Measurements from ENCODE around the gene GRIK2.

GRIK2 gene

DNA sequence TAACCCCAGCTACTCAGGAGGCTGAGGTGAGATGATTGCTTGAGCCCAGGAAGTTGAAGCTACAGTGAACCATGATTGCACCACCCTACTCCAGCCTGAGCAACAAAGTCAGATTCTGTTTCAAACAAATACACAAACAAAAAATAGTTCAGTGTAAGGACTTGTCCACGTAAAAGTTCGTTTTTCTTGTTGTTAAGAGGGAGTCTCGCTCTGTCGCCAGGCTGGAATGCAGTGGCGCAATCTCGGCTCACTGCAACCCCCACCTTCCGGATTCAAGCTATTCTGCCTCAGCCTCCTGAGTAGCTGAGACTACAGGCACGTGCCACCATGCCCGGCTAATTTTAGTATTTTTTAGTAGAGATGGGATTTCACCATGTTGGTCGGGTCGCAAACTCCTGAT is 245.4 kb downstream of the GRIK2 start:
- peak; percentile 9 for DNase-seq

DNA sequence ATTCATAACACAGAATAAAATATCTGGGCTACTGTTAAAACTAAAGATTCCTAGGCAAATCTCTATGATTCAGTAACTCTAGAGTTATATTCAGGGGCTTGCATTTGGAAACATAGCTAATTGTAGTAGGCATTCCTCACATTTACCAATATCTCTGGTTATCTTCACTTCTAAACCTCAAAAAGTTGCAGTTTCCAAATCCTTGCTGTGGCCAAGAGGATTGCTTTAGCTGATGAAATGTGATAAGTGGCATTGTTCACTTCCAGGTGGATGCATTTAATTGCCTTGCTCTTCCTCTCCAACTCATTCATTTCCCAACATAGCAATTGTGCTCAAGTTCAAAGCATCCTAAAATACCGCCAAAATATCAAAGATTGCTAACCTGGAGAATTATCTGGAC is 246.6 kb downstream of the GRIK2 start:
- no peak for DNase-seq

GRCh38 chr6:101645770-101646169 is 252.3 kb downstream of the GRIK2 start:
- no peak for DNase-seq

DNA sequence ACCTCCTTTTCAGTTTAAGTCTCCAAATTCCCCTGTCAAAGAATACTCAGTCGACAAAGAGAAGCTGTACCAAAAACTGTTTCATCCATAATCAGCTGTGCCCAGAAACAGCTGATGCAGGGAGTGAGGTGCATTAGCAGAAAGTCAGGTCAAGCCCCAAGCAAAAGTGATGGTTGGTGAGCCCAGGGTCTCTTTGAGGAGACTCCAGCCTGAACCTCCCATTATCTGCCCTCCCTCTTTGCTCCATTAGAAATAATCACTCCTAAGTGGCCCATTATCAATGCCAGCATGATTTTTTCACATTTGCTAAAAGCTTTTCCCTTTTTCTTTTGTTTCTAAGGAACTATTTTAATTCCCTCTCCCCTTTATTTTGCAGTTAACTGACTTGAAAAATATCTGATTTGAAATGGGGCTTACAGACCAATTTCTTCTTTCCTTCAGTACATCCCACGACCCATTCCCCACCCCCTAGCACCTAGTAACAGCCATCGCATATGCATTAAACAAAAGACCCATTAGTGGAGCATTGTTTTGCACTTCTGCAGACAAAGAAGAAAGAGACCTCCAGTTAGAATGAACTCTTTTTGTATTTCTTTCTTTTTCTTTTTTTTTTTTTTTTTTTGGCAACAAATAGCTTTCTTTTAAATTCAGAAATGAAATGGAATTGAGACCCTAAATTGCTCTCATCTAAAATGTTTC is 257.0 kb downstream of the GRIK2 start:
- no peak for DNase-seq

DNA sequence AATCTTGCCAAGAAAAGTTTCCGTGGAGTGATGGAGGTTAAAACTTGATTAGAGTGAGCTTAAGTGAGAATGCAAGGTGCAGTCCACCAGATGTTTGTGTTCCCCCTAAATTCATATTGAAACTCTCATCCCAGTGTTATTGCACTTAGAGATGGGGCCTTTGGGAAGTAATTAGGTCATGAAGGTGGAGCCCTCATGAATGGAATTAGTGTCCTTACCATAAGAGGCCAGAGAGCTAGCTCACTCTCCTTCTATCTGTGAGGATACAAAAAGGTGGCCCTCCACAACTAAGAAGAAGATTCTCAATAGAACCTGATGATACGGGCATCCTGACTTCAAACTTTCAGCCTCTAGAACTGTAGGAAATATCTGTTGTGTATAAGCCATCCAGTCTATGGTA is 258.6 kb downstream of the GRIK2 start:
- no peak for DNase-seq

DNA sequence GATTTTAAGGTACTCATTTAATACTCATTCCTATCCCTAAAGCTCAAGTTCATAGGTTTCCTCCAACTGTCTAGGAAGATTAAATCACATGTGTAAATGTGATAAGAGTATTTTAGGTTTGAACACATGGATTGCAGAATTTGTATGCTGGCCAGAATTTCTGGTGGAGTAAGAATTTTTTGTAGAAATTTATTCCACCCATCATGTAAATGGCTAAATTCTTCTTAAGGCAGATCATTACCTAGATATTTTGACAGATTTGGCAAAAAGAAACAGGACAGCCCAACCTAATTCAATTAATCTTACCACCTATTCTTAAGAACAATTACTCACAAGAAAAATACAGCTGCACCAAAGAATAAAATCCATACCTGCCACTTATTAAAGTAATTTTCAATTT is 261.6 kb downstream of the GRIK2 start:
- no peak for DNase-seq

- DNase-seq, result no peak
These were observed 268.8 kb downstream of the GRIK2 start for GRCh38 chr6:101662111-101662897.

GRCh38 chr6:101663100-101663499 is 269.6 kb downstream of the GRIK2 start:
- no peak for DNase-seq

- peak; percentile 69 for DNase-seq
These were observed 272.7 kb downstream of the GRIK2 start for GRCh38 chr6:101666256-101666655.

GRCh38 chr6:101668496-101669030 is 275.1 kb downstream of the GRIK2 start:
- DNase-seq, result no peak

GRCh38 chr6:101676187-101676586 is 282.7 kb downstream of the GRIK2 start:
- DNase-seq, result peak; percentile 68

DNA sequence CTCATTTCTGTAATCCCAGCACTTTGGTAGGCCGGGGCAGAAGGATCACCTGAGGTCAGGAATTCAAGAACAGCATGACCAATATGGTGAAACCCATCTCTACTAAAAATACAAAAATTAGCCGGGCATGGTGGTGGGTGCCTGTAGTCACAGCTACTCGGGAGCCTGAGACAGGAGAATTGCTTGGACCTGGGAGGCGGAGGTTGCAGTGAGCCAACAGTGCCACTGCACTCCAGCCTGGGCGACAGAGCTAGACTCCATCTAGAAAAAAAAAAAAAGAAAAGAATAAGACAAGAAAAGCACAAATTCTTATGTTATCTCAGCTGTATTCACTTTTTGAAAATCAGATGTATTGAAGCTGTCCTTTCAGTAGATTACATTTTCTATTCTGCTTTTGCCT is 289.4 kb downstream of the GRIK2 start:
- DNase-seq, result no peak

- DNase-seq, result no peak
These were observed 290.4 kb downstream of the GRIK2 start for GRCh38 chr6:101683884-101684283.

DNA sequence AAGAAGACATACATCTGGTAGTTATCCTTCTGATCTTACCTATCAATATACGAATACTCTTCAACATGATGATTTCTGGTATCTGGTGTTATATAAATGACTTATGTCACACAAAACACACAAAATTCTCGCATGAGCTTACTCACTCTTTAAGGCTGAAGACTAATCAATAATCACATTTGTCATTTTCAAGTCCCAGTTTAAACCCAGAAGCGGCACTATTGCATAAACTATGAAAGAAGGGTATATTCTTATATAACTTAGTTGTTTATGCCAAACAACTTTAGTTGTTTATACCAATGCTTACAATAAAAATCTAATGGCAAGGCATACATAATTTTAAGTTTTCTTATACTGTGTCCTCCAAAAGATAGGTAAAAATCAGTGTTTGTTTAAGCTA is 293.1 kb downstream of the GRIK2 start:
- DNase-seq, result no peak

- DNase-seq, result no peak
These were observed 295.6 kb downstream of the GRIK2 start for GRCh38 chr6:101689156-101689555.

- no peak for DNase-seq
These were observed 296.2 kb downstream of the GRIK2 start for GRCh38 chr6:101689695-101690094.

- no peak for DNase-seq
These were observed 307.1 kb downstream of the GRIK2 start for GRCh38 chr6:101700655-101701054.

DNA sequence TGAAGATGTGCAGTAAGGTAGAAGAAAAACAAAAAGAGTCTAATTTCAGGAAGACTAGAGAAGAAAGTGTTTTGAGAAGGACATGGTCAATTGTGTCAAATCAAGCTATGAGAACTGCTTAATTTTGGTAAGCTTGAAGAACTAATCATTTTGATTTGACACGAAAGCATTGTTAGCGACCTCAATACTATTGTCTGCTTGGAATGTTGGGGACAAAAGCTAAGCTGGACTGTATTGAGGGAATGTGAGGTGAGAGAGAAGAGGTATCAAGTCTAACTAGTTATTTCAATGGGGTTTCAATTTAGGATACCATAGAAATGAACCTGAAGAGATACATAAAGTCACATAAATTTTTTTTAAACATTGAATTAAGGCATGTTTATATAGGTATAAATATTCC is 309.8 kb downstream of the GRIK2 start:
- DNase-seq, result no peak

DNA sequence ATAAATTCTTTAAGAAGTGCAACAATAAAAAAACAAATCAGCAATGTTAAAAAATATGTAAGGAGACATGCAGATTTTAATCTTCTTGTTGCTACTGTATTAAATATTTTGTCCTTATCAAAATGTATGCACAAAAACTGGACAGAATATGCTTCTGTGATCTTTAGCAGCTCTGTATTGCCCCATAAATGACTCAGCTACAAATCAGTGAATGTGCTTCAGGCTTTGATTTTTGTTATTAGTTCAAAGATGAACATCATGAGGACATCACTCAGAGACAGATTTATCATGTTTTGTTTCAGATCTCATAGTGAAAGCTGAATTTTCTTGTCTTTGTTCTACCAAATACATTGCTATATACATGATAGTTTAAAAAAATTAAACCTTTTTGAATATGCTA is 312.4 kb downstream of the GRIK2 start:
- no peak for DNase-seq

GRCh38 chr6:101706576-101706975 is 313.1 kb downstream of the GRIK2 start:
- no peak for DNase-seq

GRCh38 chr6:101711518-101711917 is 318.0 kb downstream of the GRIK2 start:
- DNase-seq, result no peak

DNA sequence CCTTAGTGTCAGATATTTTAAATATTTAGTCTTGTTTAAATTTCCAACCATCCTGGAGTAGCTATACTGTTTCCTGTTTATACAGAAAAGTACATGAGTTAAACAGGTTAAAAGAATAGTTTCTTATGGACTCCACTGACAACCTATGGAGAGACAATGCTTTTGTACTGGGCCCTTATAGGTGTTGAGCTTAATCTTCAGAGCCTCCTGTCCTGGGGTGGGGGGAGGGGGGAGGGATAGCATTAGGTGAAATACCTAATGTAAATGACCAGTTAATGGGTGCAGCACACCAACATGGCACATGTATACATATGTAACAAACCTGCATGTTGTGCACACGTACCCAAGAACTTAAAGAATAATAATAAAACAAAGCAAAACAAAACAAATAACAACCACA is 322.9 kb downstream of the GRIK2 start:
- no peak for DNase-seq

DNA sequence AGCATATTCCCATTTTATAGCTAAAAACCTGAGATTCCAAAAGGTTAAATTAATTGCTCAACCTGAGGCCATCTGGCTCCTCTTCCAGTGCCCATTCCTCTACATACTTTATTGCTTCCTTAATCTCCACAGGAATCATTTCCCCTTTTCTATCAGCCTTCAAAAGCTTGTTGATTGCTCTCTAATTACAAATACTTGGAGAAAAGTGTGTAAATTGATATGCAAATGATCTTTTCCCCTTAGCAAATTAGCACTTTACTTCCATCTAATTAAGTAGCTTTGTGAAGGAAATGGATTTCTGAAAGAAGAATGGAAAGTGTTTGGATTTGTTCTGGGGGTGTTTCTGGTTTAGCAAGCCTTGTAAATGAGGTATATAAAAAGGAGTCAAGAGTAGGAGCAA is 323.3 kb downstream of the GRIK2 start:
- DNase-seq, result no peak

DNA sequence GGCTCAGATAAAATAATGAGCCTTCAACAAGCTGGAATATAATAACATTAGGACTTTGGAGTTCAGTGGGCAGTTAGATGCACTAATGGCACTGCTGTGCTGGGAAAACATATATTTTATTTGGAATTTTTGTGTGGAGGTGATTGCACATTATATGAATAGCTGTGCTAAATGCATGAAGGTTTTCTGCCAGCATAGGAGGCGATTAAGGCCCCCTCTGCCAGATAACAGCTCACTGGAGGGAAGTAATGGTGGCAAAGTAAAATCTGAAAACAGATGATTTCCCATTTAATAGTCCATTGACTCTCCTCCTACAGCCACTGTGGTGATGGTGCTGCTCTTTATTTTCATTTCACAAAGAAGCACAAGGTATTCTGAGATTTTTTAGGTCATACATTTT is 326.0 kb downstream of the GRIK2 start:
- no peak for DNase-seq

All from fibroblast of skin of back (primary cell).